Measurements from ENCODE around the gene HNRNPUL2. TPM values are rescaled to one million over a fixed set of nuclear protein-coding genes. Genes with fewer than 3 reads are reported as not detected.
A peak's percentile ranks its signal among the peaks of the same experiment; 100 is the strongest.

The HNRNPUL2 gene
- total and polyA plus RNA-seq, 9 of the 15 experiments (the other 6 are each of a cell fraction or from before 2014, with no cell fraction given): 0.89 to 44.3 (median 15.2) TPM

DNA sequence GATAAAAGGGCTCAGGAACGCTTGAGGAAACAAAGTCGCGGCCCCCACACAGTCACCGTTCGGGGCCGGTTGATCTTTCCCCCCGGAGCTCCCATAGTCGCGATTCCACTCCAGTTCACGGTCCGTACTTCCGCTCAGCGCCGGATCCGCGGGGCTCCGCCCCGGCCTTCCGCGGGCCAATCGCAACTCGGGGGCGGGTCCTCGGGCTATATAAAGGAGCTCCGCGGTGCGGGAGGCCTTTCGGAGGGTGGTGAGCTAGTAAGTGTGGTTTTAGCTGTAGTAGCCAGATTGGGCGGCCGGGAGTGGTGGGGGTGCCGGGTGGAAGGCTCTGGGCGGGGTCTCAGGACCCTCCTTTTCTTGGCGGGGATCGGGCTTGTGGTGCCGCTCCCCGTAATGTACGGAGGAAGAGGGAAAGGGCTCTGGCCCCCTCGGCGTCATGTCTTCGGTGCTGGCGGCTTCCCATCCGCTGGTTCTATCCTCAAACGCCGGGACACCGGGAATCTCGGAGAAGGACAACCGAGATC, 62.1 kb downstream of the HNRNPUL2 start, which contains the start of the genes C11orf98 and CSKMT (continued):
- TF ChIP-seq, protein P1, sequence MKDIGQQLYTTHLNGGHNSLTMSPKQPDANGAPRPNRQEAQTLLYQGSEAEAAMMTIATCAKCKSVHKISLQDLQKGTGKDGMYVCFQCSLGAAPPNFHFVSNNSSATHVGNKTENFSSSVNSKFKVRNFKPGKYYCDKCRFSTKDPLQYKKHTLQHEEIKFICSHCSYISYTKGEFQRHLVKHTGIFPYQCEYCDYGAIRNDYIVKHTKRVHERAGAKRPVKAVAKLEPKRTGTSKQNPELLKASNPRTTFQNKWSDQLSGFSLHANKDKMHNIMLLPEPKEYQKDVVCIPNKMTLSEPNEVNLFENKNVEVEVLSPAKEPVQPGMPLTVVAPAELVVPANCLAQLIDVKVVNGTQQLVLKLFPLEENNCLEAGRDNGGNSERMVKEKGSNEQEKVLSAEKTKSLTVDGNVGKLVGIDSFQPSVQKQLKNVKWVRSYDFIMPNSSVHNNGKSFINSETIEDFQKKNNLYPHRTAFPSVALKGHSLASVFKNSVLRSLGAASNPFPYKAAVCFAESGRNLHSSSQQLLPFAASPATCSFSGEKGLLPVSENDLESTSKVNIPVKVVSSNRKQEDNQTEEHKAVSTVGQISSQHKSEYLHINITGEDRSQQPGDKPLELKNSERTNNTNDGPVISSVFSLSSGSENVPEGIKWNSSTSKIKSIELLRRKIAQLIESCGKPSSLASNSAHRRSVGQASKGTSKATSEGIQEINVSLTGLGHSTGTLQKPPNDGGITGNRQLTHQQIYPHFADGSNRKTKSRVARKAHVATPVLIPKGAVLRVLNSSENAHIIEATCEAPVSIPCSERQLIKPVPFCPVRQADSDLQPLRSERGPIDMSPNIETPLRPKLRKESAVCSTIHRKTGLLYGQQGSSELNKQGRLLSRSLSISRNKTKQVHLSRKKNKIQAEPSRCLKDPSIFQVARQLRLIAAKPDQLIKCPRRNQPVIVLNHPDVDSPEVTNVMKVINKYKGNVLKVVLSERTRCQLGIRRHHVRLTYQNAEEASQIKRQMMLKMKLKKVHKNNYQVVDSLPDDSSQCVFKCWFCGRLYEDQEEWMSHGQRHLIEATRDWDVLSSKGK (CRISPR knock-in tag; IDR thresholded peaks at IDR 0.05): peak; percentile 75; the same call in 1 of the 2 replicates
- no peak for TF ChIP-seq TCF7L2 (IDR thresholded peaks at IDR 0.05; ENCODE audit: low read depth, low read length)
- TF ChIP-seq TAL1 (IDR thresholded peaks at IDR 0.05): no peak
- peak; percentile 76 for TF ChIP-seq ELF1 (tag; IDR thresholded peaks at IDR 0.05)
- TF ChIP-seq, protein P2, sequence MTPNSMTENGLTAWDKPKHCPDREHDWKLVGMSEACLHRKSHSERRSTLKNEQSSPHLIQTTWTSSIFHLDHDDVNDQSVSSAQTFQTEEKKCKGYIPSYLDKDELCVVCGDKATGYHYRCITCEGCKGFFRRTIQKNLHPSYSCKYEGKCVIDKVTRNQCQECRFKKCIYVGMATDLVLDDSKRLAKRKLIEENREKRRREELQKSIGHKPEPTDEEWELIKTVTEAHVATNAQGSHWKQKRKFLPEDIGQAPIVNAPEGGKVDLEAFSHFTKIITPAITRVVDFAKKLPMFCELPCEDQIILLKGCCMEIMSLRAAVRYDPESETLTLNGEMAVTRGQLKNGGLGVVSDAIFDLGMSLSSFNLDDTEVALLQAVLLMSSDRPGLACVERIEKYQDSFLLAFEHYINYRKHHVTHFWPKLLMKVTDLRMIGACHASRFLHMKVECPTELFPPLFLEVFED (CRISPR knock-in tag; conservative IDR thresholded peaks at IDR 0.05): peak; percentile 95
- TF ChIP-seq, protein P3, sequence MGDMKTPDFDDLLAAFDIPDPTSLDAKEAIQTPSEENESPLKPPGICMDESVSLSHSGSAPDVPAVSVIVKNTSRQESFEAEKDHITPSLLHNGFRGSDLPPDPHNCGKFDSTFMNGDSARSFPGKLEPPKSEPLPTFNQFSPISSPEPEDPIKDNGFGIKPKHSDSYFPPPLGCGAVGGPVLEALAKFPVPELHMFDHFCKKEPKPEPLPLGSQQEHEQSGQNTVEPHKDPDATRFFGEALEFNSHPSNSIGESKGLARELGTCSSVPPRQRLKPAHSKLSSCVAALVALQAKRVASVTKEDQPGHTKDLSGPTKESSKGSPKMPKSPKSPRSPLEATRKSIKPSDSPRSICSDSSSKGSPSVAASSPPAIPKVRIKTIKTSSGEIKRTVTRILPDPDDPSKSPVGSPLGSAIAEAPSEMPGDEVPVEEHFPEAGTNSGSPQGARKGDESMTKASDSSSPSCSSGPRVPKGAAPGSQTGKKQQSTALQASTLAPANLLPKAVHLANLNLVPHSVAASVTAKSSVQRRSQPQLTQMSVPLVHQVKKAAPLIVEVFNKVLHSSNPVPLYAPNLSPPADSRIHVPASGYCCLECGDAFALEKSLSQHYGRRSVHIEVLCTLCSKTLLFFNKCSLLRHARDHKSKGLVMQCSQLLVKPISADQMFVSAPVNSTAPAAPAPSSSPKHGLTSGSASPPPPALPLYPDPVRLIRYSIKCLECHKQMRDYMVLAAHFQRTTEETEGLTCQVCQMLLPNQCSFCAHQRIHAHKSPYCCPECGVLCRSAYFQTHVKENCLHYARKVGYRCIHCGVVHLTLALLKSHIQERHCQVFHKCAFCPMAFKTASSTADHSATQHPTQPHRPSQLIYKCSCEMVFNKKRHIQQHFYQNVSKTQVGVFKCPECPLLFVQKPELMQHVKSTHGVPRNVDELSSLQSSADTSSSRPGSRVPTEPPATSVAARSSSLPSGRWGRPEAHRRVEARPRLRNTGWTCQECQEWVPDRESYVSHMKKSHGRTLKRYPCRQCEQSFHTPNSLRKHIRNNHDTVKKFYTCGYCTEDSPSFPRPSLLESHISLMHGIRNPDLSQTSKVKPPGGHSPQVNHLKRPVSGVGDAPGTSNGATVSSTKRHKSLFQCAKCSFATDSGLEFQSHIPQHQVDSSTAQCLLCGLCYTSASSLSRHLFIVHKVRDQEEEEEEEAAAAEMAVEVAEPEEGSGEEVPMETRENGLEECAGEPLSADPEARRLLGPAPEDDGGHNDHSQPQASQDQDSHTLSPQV (IDR thresholded peaks at IDR 0.05): no peak
- no peak for TF ChIP-seq NR2C2 (CRISPR knock-in tag; IDR thresholded peaks at IDR 0.05)
- peak; percentile 53; the same call in 1 of the 2 replicates for TF ChIP-seq NR2C2 (tag; IDR thresholded peaks at IDR 0.05)
- TF ChIP-seq, protein P4, sequence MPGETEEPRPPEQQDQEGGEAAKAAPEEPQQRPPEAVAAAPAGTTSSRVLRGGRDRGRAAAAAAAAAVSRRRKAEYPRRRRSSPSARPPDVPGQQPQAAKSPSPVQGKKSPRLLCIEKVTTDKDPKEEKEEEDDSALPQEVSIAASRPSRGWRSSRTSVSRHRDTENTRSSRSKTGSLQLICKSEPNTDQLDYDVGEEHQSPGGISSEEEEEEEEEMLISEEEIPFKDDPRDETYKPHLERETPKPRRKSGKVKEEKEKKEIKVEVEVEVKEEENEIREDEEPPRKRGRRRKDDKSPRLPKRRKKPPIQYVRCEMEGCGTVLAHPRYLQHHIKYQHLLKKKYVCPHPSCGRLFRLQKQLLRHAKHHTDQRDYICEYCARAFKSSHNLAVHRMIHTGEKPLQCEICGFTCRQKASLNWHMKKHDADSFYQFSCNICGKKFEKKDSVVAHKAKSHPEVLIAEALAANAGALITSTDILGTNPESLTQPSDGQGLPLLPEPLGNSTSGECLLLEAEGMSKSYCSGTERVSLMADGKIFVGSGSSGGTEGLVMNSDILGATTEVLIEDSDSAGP (CRISPR knock-in tag; IDR thresholded peaks at IDR 0.05): 0 out of 2 replicates have a peak, but pooled peaks have one; percentile 54
- TF ChIP-seq CREB1 (IDR thresholded peaks at IDR 0.05): peak; percentile 32; the same call in 1 of the 2 replicates
- TF ChIP-seq CREB1 (CRISPR knock-in tag; IDR thresholded peaks at IDR 0.05): 0 out of 2 replicates have a peak, but pooled peaks have one; percentile 21
